H9 (cell line): ENCODE results near the gene CACNA1I. TPM values are rescaled to one million over a fixed set of nuclear protein-coding genes. Genes with fewer than 3 reads are reported as not detected.

Experiments
- DNase-seq: peaks from one replicate; pipeline ENCODE4 v3.0.0-alpha.2; 2017
- H2AFZ ChIP-seq: one replicate; pipeline ENCODE4 v1.6.1; 2013; ENCODE audit warnings: mild to moderate bottlenecking, low read length, control low read depth, moderate library complexity
- H2AK5ac ChIP-seq: 2 replicates; pipeline ENCODE4 v1.6.1; 2013; ENCODE audit warnings: low read length, control low read depth, mixed read lengths; ENCODE audit not compliant: insufficient read length
- H2BK120ac ChIP-seq: one replicate; pipeline ENCODE4 v1.6.1; 2013; ENCODE audit warnings: low read depth, mild to moderate bottlenecking, low read length, control low read depth, inconsistent platforms; ENCODE audit not compliant: poor library complexity, severe bottlenecking
- H2BK12ac ChIP-seq: 2 replicates; pipeline ENCODE4 v1.6.1; 2013; ENCODE audit warnings: low read length, control low read depth, mixed read lengths, low read depth; ENCODE audit not compliant: insufficient read length
- H2BK15ac ChIP-seq: 2 replicates; pipeline ENCODE4 v1.6.1; 2013; ENCODE audit warnings: low read depth, low read length, control low read depth
- H2BK20ac ChIP-seq: one replicate; pipeline ENCODE4 v1.6.1; 2013; ENCODE audit warnings: low read depth, mild to moderate bottlenecking, low read length, control low read depth, inconsistent platforms; ENCODE audit not compliant: poor library complexity, severe bottlenecking
- H2BK5ac ChIP-seq: 2 replicates; pipeline ENCODE4 v1.6.1; 2013; ENCODE audit warnings: low read length, control low read depth, mixed read lengths; ENCODE audit not compliant: insufficient read length
- H3K14ac ChIP-seq: 2 replicates; pipeline ENCODE4 v1.6.1; 2013; ENCODE audit warnings: low read length, control low read depth; ENCODE audit not compliant: insufficient read depth
- H3K18ac ChIP-seq: 2 replicates; pipeline ENCODE4 v1.6.1; 2013; ENCODE audit warnings: low read depth, mild to moderate bottlenecking, mixed read lengths, low read length, control low read depth; ENCODE audit not compliant: insufficient read length
- H3K23ac ChIP-seq: 2 replicates; pipeline ENCODE4 v1.6.1; 2013; ENCODE audit warnings: low read length, control low read depth, mixed read lengths, low read depth; ENCODE audit not compliant: insufficient read length
- H3K23me2 ChIP-seq: 2 replicates; pipeline ENCODE4 v1.6.1; 2013; ENCODE audit warnings: low read depth, mild to moderate bottlenecking, mixed read lengths, low read length, control low read depth; ENCODE audit not compliant: insufficient read length, poor library complexity, severe bottlenecking
- H3K27ac ChIP-seq: 2 replicates; pipeline ENCODE4 v1.5.1; 2013; ENCODE audit warnings: low read length, control low read depth, mixed read lengths, low read depth; ENCODE audit not compliant: insufficient read length
- H3K27me3 ChIP-seq: 2 replicates; pipeline ENCODE4 v1.6.1; 2013; ENCODE audit warnings: low read length, control low read depth, inconsistent platforms; ENCODE audit not compliant: insufficient read depth
- H3K4ac ChIP-seq: 2 replicates; pipeline ENCODE4 v1.6.1; 2013; ENCODE audit warnings: low read depth, mild to moderate bottlenecking, control low read depth, inconsistent platforms, low read length, moderate library complexity
- H3K4me1 ChIP-seq: 2 replicates; pipeline ENCODE4 v1.6.1; 2013; ENCODE audit warnings: low read length, control low read depth, inconsistent platforms; ENCODE audit not compliant: insufficient read depth
- H3K4me2 ChIP-seq: 2 replicates; pipeline ENCODE4 v1.6.1; 2013; ENCODE audit warnings: low read length, control low read depth, mixed read lengths; ENCODE audit not compliant: insufficient read length, insufficient read depth
- H3K56ac ChIP-seq: 2 replicates; pipeline ENCODE4 v1.6.1; 2013; ENCODE audit warnings: low read depth, mild to moderate bottlenecking, mixed read lengths, low read length, control low read depth; ENCODE audit not compliant: insufficient read length
- H3K79me1 ChIP-seq: 2 replicates; pipeline ENCODE4 v1.6.1; 2013; ENCODE audit warnings: low read depth, mild to moderate bottlenecking, moderate library complexity, low read length, control low read depth, inconsistent platforms; ENCODE audit not compliant: insufficient read depth, poor library complexity, severe bottlenecking
- H3K79me2 ChIP-seq: 2 replicates; pipeline ENCODE4 v1.6.1; 2013; ENCODE audit warnings: low read length, control low read depth, inconsistent platforms; ENCODE audit not compliant: insufficient read depth
- H3K9ac ChIP-seq: 2 replicates; pipeline ENCODE4 v1.6.1; 2013; ENCODE audit warnings: low read length, control low read depth, mixed read lengths; ENCODE audit not compliant: insufficient read length; ENCODE audit errors: extremely low read depth
- H3K9me3 ChIP-seq: one replicate; pipeline ENCODE4 v1.6.1; 2013; ENCODE audit warnings: low read depth, low read length, inconsistent platforms; ENCODE audit not compliant: control insufficient read depth
- H3T11ph ChIP-seq: one replicate; pipeline ENCODE4 v1.6.1; 2013; ENCODE audit warnings: mild to moderate bottlenecking, low read length, control low read depth, inconsistent platforms
- H4K20me1 ChIP-seq: one replicate; pipeline ENCODE4 v1.6.1; 2013; ENCODE audit not compliant: control insufficient read depth, insufficient read length, insufficient read depth
- H4K5ac ChIP-seq: 2 replicates; pipeline ENCODE4 v1.6.1; 2013; ENCODE audit warnings: low read depth, mild to moderate bottlenecking, mixed read lengths, low read length, control low read depth; ENCODE audit not compliant: insufficient read length
- H4K8ac ChIP-seq: replicated peaks from 2 replicates; pipeline ENCODE4 v1.6.1; 2013; ENCODE audit warnings: low read length, control low read depth, mixed read lengths, low read depth; ENCODE audit not compliant: insufficient read length
- H4K91ac ChIP-seq: 2 replicates; pipeline ENCODE4 v1.6.1; 2013; ENCODE audit warnings: low read depth, mild to moderate bottlenecking, moderate library complexity, mixed read lengths, low read length, control low read depth; ENCODE audit not compliant: insufficient read length
- H3K27ac Mint-ChIP-seq, 3 experiments: 2 replicates in 2 of 3; 3 replicates in 1 of 3; pipeline ENCODE4 v1.8.0; 2020 to 2021; ENCODE audit warnings: mixed read lengths in 3 of 3, mild to moderate bottlenecking in 1 of 3, moderate library complexity in 1 of 3
- H3K27me3 Mint-ChIP-seq: 2 replicates; pipeline ENCODE4 v1.8.0; 2021; ENCODE audit warnings: low read depth, mild to moderate bottlenecking, moderate library complexity, mixed read lengths
- H3K36me3 Mint-ChIP-seq, 3 experiments: 2 replicates in 2 of 3; 3 replicates in 1 of 3; pipeline ENCODE4 v1.8.0; 2020 to 2021; ENCODE audit warnings: low read depth in 3 of 3, mixed read lengths in 3 of 3; ENCODE audit not compliant: insufficient read depth in 1 of 3
- H3K4me1 Mint-ChIP-seq, 2 experiments: 2 replicates each; pipeline ENCODE4 v1.8.0; 2020; ENCODE audit warnings: mixed read lengths in 2 of 2
- H3K4me3 Mint-ChIP-seq, 2 experiments: 2 replicates in 1 of 2; 3 replicates in 1 of 2; pipeline ENCODE4 v1.8.0; 2020 to 2021; ENCODE audit warnings: mild to moderate bottlenecking in 2 of 2, mixed read lengths in 2 of 2, moderate library complexity in 1 of 2
- H3K9me3 Mint-ChIP-seq, 2 experiments: 2 replicates in 1 of 2; 3 replicates in 1 of 2; pipeline ENCODE4 v1.8.0; 2020; ENCODE audit warnings: mild to moderate bottlenecking in 2 of 2, mixed read lengths in 2 of 2, moderate library complexity in 1 of 2
- WGBS: extraction: QIAGEN DNeasy Blood & Tissue Kit; methylation state at CpG from one replicate; pipeline ENCODE4 v1.1.7; 2013; ENCODE audit warnings: missing lambda C conversion rate, low lambda C conversion rate, mixed read lengths; ENCODE audit not compliant: insufficient read length; ENCODE audit errors: extremely low coverage; 5-methylcytosine and 5-hydroxymethylcytosine counted together
- total RNA-seq: library from RNA; stranded (reverse); gene quantifications from 2 replicates; pipeline ENCODE4 v1.2.1, GENCODE V29; 2021
- TF ChIP-seq, protein P1 (sequence below): fragments of 200-600 bp; sonication (generic); conservative IDR thresholded peaks from 3 replicates; pipeline ENCODE4 v1.8.0; 2021; ENCODE audit warnings: antibody characterized with exemption, mild to moderate bottlenecking

The CACNA1I gene
- total RNA-seq, 1 experiment from 2014 or later = 0.50 TPM

- Histone ChIP-seq H2BK15ac (no peak overlapping the region), H3K18ac (no peak overlapping the region), H3K14ac (no peak overlapping the region), H4K20me1 (no peaks in the 10 kb centered on the region), H4K8ac (no peak overlapping the region), H4K91ac (no peak overlapping the region), H3K4me1 (no peaks in the 10 kb centered on the region), H3K23ac (no peak overlapping the region), H2BK120ac (no peak overlapping the region), H2BK20ac (no peak overlapping the region), H3K27me3 (no peaks in the 10 kb centered on the region), H3T11ph (no peak overlapping the region), H3K56ac (no peak overlapping the region), H2BK12ac (no peak overlapping the region), H2BK5ac (no peak overlapping the region), H3K9me3 (no peaks in the 10 kb centered on the region), H3K4ac (no peak overlapping the region), H3K4me2 (no peak overlapping the region), H3K27ac (no peak overlapping the region), H3K79me1 (no peaks in the 10 kb centered on the region), H3K79me2 (no peaks in the 10 kb centered on the region), H4K5ac (no peak overlapping the region), H2AK5ac (no peak overlapping the region), H2AFZ (no peak overlapping the region), H3K23me2 (no peaks in the 10 kb centered on the region), H3K9ac (no peak overlapping the region)
- TF ChIP-seq, protein P1, sequence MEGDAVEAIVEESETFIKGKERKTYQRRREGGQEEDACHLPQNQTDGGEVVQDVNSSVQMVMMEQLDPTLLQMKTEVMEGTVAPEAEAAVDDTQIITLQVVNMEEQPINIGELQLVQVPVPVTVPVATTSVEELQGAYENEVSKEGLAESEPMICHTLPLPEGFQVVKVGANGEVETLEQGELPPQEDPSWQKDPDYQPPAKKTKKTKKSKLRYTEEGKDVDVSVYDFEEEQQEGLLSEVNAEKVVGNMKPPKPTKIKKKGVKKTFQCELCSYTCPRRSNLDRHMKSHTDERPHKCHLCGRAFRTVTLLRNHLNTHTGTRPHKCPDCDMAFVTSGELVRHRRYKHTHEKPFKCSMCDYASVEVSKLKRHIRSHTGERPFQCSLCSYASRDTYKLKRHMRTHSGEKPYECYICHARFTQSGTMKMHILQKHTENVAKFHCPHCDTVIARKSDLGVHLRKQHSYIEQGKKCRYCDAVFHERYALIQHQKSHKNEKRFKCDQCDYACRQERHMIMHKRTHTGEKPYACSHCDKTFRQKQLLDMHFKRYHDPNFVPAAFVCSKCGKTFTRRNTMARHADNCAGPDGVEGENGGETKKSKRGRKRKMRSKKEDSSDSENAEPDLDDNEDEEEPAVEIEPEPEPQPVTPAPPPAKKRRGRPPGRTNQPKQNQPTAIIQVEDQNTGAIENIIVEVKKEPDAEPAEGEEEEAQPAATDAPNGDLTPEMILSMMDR = no peak
- no CpG with 5 or more reads among the region's 5 CpGs for WGBS
- H3K27me3 Mint-ChIP-seq = peaks cover 36% of the 10 kb centered on the region
- DNase-seq = no peak
- no peak overlapping the region for H3K4me3 Mint-ChIP-seq
- peaks cover 0 to 4% of the 10 kb centered on the region in 2 experiments; a peak in 3 of 5 replicates for H3K9me3 Mint-ChIP-seq
- H3K36me3 Mint-ChIP-seq = no peaks in the 10 kb centered on the region; a peak in 1 of 7 replicates
- H3K27ac Mint-ChIP-seq = no peak overlapping the region; a peak in 1 of 7 replicates
- peaks cover 8 to 17% of the 10 kb centered on the region in 2 experiments for H3K4me1 Mint-ChIP-seq
These were observed 9.5 kb downstream of the CACNA1I start for GRCh38 chr22:39580006-39580441.
